OCI-LY3 (cell line): ENCODE measurements around the gene NEMP1.

ENCODE experiments used
- EZH2phosphoT487 ChIP-seq: fragments of 200-600 bp; shearing (Covaris generic); IDR thresholded peaks from 2 replicates; pipeline ENCODE4 v1.6.1; 2018; ENCODE audit warnings: antibody characterized with exemption, mixed run types, low read depth
- TF ChIP-seq, protein P1 (sequence below): fragments of 200-600, 300-600 bp; sonication (generic); IDR thresholded peaks from 2 replicates; pipeline ENCODE4 v1.5.1; 2014; ENCODE audit warnings: antibody characterized with exemption, low read length, low read depth

DNA sequence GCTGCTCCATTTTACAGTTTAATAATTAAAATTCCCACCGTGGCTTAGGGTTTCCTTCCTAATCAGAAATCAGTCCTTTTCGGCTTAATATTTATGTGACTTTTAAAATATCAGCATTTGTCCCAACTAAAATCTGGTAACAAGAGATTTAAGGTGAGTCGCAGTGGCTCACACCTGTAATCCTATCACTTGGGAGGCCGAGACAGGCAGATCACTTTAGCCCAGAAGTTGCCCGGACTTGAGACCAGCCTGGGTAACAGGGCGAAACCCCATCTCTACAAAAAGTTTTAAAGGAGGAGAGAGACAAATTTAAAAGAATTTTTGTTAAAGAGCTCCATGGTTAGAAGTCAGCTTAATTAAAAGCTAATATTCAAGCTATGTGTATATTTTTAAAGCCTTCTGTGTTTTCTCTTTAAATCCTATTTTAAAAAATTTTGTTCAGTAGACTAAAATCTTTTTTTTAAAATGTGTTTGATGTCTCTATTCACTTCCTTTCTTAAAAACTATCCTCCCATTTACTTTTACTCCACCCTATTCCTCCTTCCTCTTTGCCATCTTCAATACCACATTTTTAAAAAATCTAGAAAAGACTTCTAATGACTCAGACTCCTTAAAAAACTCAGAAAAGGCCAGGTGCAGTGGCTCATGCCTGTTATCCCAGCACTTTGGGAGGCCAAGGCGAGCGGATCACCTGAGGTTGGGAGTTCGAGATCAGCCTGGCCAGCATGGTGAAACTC lies 58.4 kb downstream of the NEMP1 start:
- TF ChIP-seq, protein P1, sequence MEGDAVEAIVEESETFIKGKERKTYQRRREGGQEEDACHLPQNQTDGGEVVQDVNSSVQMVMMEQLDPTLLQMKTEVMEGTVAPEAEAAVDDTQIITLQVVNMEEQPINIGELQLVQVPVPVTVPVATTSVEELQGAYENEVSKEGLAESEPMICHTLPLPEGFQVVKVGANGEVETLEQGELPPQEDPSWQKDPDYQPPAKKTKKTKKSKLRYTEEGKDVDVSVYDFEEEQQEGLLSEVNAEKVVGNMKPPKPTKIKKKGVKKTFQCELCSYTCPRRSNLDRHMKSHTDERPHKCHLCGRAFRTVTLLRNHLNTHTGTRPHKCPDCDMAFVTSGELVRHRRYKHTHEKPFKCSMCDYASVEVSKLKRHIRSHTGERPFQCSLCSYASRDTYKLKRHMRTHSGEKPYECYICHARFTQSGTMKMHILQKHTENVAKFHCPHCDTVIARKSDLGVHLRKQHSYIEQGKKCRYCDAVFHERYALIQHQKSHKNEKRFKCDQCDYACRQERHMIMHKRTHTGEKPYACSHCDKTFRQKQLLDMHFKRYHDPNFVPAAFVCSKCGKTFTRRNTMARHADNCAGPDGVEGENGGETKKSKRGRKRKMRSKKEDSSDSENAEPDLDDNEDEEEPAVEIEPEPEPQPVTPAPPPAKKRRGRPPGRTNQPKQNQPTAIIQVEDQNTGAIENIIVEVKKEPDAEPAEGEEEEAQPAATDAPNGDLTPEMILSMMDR, result no peak
- TF ChIP-seq EZH2phosphoT487, result no peak
